Stomach (tissue), 9 donors: ENCODE results near the gene ADCY5. TPM values are rescaled to one million over a fixed set of nuclear protein-coding genes. Genes with fewer than 3 reads are reported as not detected.

ENCODE experiments used
- DNase-seq, 2 donors: peaks; one replicate each; pipeline versions ENCODE4 v3.0.0 to v3.0.0-alpha.2; 2013 to 2019
- H3K27ac ChIP-seq, 5 donors: fragments of 200-600 bp in 4 of 5; sonication (generic) in 4 of 5; one replicate each; pipeline ENCODE4 v1.5.1; 2013 to 2019; ENCODE audit warnings: mild to moderate bottlenecking in 1 of 5, moderate library complexity in 1 of 5
- H3K27me3 ChIP-seq, 3 donors: fragments of 200-600 bp; sonication (generic); one replicate each; pipeline ENCODE4 v1.5.1; 2017 to 2019; ENCODE audit warnings: mixed run types in 1 of 3
- H3K36me3 ChIP-seq, 4 donors: fragments of 200-600 bp; sonication (generic); 1 replicate in 3 of 4; 2 replicates in 1 of 4; pipeline ENCODE4 v1.5.1; 2016 to 2019
- H3K4me1 ChIP-seq, 4 donors: fragments of 200-600 bp; sonication (generic); one replicate each; pipeline ENCODE4 v1.5.1; 2016 to 2019
- H3K4me3 ChIP-seq, 4 donors: fragments of 200-600 bp; sonication (generic) in 3 of 4; one replicate each; pipeline ENCODE4 v1.5.1; 2016 to 2019; ENCODE audit warnings: mild to moderate bottlenecking in 1 of 4
- H3K9me3 ChIP-seq, 4 donors: fragments of 200-600 bp; sonication (generic); one replicate each; pipeline ENCODE4 v1.5.1; 2016 to 2019
- EP300 ChIP-seq: sonication (generic); formaldehyde crosslinking; IDR thresholded peaks from one replicate; pipeline ENCODE4 v1.6.1; 2017; ENCODE audit warnings: antibody characterized with exemption
- POLR2A ChIP-seq, 4 donors: fragments of 450-650 bp; IDR thresholded peaks; one replicate each; pipeline ENCODE4 v1.6.1; 2016; ENCODE audit warnings: antibody characterized with exemption in 4 of 4, control low read depth in 2 of 4, mild to moderate bottlenecking in 1 of 4, moderate library complexity in 1 of 4
- POLR2AphosphoS5 ChIP-seq, 3 donors: sonication (generic); formaldehyde crosslinking; IDR thresholded peaks; one replicate each; pipeline ENCODE4 v1.6.1; 2016; ENCODE audit warnings: antibody characterized with exemption in 3 of 3
- WGBS, 5 donors: extraction: QIAGEN DNeasy Blood & Tissue Kit in 3 of 5; methylation state at CpG; one replicate each; pipeline versions ENCODE4 v1.1.5 to v1.1.7; 2013 to 2018; 5-methylcytosine and 5-hydroxymethylcytosine counted together
- intact Hi-C: fragments of 100-400 bp; cut with DNase I; formaldehyde crosslinking; loops from one replicate; pipeline ENCODE4 v1.15.1; 2023; ENCODE audit warnings: low total_unique reads
- polyA plus RNA-seq, 3 donors: library from polyadenylated mRNA; stranded (reverse); fragments of 200-250 nt; gene quantifications; one replicate each; pipeline ENCODE4 v1.2.3, GENCODE V29; 2013
- total RNA-seq, 5 donors: library from RNA; depleted of rRNA; stranded (reverse); fragments of >200 nt; gene quantifications; one replicate each; pipeline versions ENCODE4 v1.1.0 to v1.2.3, GENCODE V29; 2014 to 2016
- TF ChIP-seq, protein P1 (sequence below), 7 experiments: fragments of 450-650 bp in 4 of 7; fragments of 200-600 bp in 3 of 7; sonication (generic) in 3 of 7; IDR thresholded peaks; one replicate each; pipeline ENCODE4 v1.5.1; 2016 to 2019; ENCODE audit warnings: antibody characterized with exemption in 7 of 7, control low read depth in 2 of 7, mild to moderate bottlenecking in 1 of 7
- donor health status: healthy with polysubstance abuse.
- donor health status: Bipolar disorder and iron deficiency.
- donor health status: healthy.

The ADCY5 gene
- total and polyA plus RNA-seq, 8 donors = 1.8 to 79.9 (median 16.3) TPM

DNA sequence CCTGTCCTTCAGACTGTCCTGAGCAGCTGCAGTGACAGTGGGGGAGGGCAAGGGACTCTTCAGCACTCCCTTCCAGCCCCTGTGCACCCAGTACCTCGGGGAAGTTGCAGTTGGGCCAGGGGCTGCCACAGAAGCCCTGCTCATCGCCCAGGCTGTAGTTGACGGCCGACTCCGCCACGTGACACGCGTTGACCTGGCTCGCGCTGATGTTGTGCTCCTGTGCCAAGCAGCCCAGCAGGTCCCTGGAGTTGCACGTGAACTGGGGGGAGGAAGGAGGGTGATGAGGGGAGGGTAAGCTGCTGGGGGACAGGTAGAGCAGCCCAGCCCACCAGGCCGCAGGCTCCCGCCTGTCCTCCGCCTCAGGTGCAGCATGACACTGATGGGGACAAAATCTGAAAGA, 145.9 kb downstream of the ADCY5 start:
- intact Hi-C loops = no loop called here

DNA sequence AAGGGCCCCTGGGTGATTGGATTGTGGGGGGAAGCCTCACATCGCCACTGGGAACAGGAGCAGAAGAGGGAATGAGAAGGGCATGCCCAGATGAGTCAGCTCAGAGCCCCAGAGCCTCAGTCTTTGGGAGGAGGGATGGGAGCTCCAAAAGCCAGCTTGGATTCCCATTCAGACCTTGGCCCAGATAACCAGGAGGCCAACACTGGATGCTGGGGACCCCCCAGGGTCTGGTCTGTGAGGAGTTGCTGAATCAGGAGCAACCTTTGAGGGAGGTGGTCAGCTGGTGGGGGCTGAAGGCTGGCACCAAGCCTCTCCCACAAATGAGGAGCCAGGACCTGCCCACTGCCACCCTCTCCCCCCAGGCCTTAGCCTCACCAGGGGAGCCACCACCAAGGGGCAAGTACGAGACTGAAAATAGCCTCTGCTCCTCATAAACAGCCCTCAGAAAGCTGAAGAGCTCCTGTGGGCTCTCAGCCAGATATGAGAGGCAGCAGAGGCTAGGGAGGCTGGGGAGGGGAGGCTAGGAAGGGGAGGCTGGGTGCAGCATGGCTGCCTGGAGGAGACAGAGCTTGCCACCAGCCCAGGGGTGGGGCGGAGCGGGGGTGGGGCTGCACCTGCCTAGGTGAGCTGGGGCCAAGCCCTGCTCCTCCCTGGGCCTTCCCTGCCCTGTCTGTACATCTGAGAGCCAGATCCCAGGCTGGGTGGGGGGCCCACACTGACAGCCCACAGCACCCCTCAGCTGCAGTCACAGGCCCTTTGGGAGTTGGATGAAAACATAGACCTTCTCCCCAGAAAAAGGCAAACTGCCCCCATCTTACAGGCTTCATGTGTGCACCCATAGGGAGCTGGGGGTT, 147.3 kb downstream of the ADCY5 start:
- H3K27ac ChIP-seq = no peak overlapping the region
- no peaks in the 10 kb centered on the region for H3K9me3 ChIP-seq
- no peak overlapping the region for H3K4me3 ChIP-seq
- peaks cover 0 to 76% (median 42%) of the 10 kb centered on the region in 4 donors for H3K36me3 ChIP-seq
- WGBS, 5 donors = 0 to 70% (median 66%) methylated on average over 1 to 4 of the region's 4 CpGs
- H3K4me1 ChIP-seq = no peaks in the 10 kb centered on the region
- TF ChIP-seq, protein P1, sequence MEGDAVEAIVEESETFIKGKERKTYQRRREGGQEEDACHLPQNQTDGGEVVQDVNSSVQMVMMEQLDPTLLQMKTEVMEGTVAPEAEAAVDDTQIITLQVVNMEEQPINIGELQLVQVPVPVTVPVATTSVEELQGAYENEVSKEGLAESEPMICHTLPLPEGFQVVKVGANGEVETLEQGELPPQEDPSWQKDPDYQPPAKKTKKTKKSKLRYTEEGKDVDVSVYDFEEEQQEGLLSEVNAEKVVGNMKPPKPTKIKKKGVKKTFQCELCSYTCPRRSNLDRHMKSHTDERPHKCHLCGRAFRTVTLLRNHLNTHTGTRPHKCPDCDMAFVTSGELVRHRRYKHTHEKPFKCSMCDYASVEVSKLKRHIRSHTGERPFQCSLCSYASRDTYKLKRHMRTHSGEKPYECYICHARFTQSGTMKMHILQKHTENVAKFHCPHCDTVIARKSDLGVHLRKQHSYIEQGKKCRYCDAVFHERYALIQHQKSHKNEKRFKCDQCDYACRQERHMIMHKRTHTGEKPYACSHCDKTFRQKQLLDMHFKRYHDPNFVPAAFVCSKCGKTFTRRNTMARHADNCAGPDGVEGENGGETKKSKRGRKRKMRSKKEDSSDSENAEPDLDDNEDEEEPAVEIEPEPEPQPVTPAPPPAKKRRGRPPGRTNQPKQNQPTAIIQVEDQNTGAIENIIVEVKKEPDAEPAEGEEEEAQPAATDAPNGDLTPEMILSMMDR (IDR thresholded peaks at IDR 0.05) = no peak
- no peak for TF ChIP-seq EP300
- no peak for TF ChIP-seq POLR2A (IDR thresholded peaks at IDR 0.05)
- no peak for TF ChIP-seq POLR2AphosphoS5 (IDR thresholded peaks at IDR 0.05)
- no peak for DNase-seq
- H3K27me3 ChIP-seq = no peaks in the 10 kb centered on the region
- intact Hi-C loops = no loop called here

More for the DNA sequence above, 145.9 kb downstream of the ADCY5 start:
- WGBS, 5 donors = 68 to 84% (median 80%) methylated on average over 9 to 14 of the region's 14 CpGs
- Histone ChIP-seq H3K4me3 (no peak overlapping the region), H3K27ac (no peak overlapping the region), H3K27me3 (no peaks in the 10 kb centered on the region), H3K9me3 (no peaks in the 10 kb centered on the region), H3K4me1 (no peaks in the 10 kb centered on the region), H3K36me3 (peaks cover 0 to 73% (median 39%) of the 10 kb centered on the region in 4 donors)
- no peak for DNase-seq
- TF ChIP-seq POLR2A (IDR thresholded peaks at IDR 0.05) (no peak), EP300 (no peak), POLR2AphosphoS5 (IDR thresholded peaks at IDR 0.05) (no peak)
- TF ChIP-seq, protein P1 (IDR thresholded peaks at IDR 0.05) = no peak

DNA sequence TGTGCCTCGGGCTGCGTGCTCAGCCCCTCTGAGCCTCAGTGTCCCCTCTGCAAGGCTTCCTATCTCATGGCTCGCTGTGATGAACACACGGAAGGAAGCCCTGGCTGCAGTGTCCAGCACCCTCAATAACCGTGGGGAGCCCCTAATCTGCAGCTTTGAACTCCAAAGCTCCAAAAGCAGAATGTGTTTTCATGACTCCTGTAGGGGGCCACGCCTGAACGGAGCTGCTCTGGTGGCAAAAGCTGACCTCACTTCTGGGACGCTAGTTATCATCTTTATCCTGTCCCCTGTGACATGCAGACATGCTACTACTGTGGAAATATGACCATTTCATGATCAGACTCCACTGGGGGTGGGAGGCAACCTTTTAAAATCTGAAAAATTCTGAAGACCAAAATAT, 148.3 kb downstream of the ADCY5 start:
- TF ChIP-seq POLR2A (IDR thresholded peaks at IDR 0.05) (no peak), EP300 (no peak), POLR2AphosphoS5 (IDR thresholded peaks at IDR 0.05) (no peak)
- TF ChIP-seq, protein P1 (IDR thresholded peaks at IDR 0.05) = no peak
- no peaks in the 10 kb centered on the region for H3K4me1 ChIP-seq
- no peak for DNase-seq
- no peaks in the 10 kb centered on the region for H3K9me3 ChIP-seq
- no peaks in the 10 kb centered on the region for H3K27me3 ChIP-seq
- no peak overlapping the region for H3K27ac ChIP-seq
- no peak overlapping the region for H3K4me3 ChIP-seq
- WGBS, 5 donors = 66 to 74% (median 70%) methylated on average over 5 to 8 of the region's 8 CpGs
- intact Hi-C loops = no loop called here
- H3K36me3 ChIP-seq = peaks cover 0 to 86% (median 47%) of the 10 kb centered on the region in 4 donors

DNA sequence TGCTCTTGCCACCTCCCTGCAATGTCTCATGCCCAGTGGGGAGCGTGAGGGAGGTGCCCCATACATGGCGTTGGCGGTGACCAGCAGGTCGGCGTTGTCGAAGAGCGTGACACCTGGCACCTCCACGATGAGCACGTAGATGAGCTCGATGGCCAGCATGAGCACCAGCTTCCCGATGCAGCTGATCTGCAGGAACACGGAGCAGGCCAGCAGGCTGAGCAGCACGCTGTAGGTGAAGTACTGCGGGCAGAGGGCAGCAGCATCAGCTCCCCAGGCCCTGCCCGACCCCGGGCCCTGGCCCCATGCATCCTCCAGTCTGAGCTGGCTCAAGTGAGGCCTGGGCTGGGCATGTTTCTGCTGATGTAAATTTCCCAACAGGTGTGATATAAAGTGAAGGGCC, 148.8 kb downstream of the ADCY5 start:
- H3K27ac ChIP-seq = no peak overlapping the region
- 89 to 95% (median 92%) methylated on average over 12 to 16 of the region's 16 CpGs for WGBS, 5 donors
- intact Hi-C loops = no loop called here
- no peak for DNase-seq
- H3K4me3 ChIP-seq = no peak overlapping the region
- H3K36me3 ChIP-seq = peaks cover 0 to 90% (median 49%) of the 10 kb centered on the region in 4 donors
- H3K9me3 ChIP-seq = no peaks in the 10 kb centered on the region
- TF ChIP-seq POLR2A (IDR thresholded peaks at IDR 0.05) (no peak), POLR2AphosphoS5 (IDR thresholded peaks at IDR 0.05) (no peak), EP300 (no peak)
- TF ChIP-seq, protein P1 (IDR thresholded peaks at IDR 0.05) = no peak
- no peaks in the 10 kb centered on the region for H3K4me1 ChIP-seq
- H3K27me3 ChIP-seq = no peaks in the 10 kb centered on the region
